HepG2 (cell line): ENCODE measurements around the gene HOXD9. TPM values are rescaled to one million over a fixed set of nuclear protein-coding genes. Genes with fewer than 3 reads are reported as not detected.

Experiments used
- ARHGAP35 ChIP-seq: sonication (generic); formaldehyde crosslinking; IDR thresholded peaks from 2 replicates; pipeline ENCODE4 v1.9.0; 2022; ENCODE audit warnings: mild to moderate bottlenecking, inconsistent platforms, moderate library complexity, missing genetic modification reagents, borderline replicate concordance
- CCAR2 ChIP-seq: fragments of 200-400 bp; formaldehyde crosslinking; optimal IDR thresholded peaks from 2 replicates; pipeline ENCODE3; 2018; ENCODE audit warnings: low read depth, mild to moderate bottlenecking, low read length, moderate library complexity
- ETV5 ChIP-seq: IDR thresholded peaks from 2 replicates; pipeline ENCODE4 v1.6.1; 2018; ENCODE audit warnings: missing biosample characterization, missing genetic modification reagents, inconsistent platforms, borderline replicate concordance
- FOXA3 ChIP-seq: IDR thresholded peaks from 2 replicates; pipeline ENCODE4 v1.6.1; 2016; ENCODE audit warnings: missing genetic modification reagents, missing compliant biosample characterization
- FOXP1 ChIP-seq, 2 experiments: fragments of 450-650 bp in 1 of 2; IDR thresholded peaks; 2 replicates each; pipeline ENCODE4 v1.6.1; 2017 to 2018; ENCODE audit warnings: antibody characterized with exemption in 1 of 2
- HDAC2 ChIP-seq: sonication (generic); formaldehyde crosslinking; IDR thresholded peaks from 2 replicates; pipeline ENCODE4 v1.4.0; 2020; ENCODE audit warnings: missing genetic modification reagents
- NFATC3 ChIP-seq: sonication (generic); formaldehyde crosslinking; IDR thresholded peaks from 2 replicates; pipeline ENCODE4 v1.5.1; 2020; ENCODE audit warnings: mild to moderate bottlenecking, missing genetic modification reagents
- NFIC ChIP-seq: IDR thresholded peaks from 2 replicates; pipeline ENCODE4 v1.6.1; 2012; ENCODE audit warnings: mild to moderate bottlenecking, low read length, inconsistent platforms
- RAD21 ChIP-seq: fragments of 450-650 bp; formaldehyde crosslinking; IDR thresholded peaks from 2 replicates; pipeline ENCODE4 v1.5.0; 2020; ENCODE audit warnings: mild to moderate bottlenecking
- SALL1 ChIP-seq: sonication (generic); formaldehyde crosslinking; IDR thresholded peaks from 2 replicates; pipeline ENCODE4 v1.8.0; 2022; ENCODE audit warnings: mild to moderate bottlenecking, missing genetic modification reagents
- SMARCC2 ChIP-seq: fragments of 450-650 bp; IDR thresholded peaks from 2 replicates; pipeline ENCODE4 v1.6.1; 2017; ENCODE audit warnings: antibody characterized with exemption, mild to moderate bottlenecking
- SNAPC4 ChIP-seq: sonication (generic); formaldehyde crosslinking; IDR thresholded peaks from 2 replicates; pipeline ENCODE4 v1.4.0; 2020; ENCODE audit warnings: mild to moderate bottlenecking, missing genetic modification reagents
- SRY ChIP-seq: sonication (generic); formaldehyde crosslinking; IDR thresholded peaks from 2 replicates; pipeline ENCODE4 v1.8.0; 2022; ENCODE audit warnings: mild to moderate bottlenecking, missing genetic modification reagents
- TBL1XR1 ChIP-seq: fragments of 150-350 bp; IDR thresholded peaks from 2 replicates; pipeline ENCODE4 v1.6.1; 2014; ENCODE audit warnings: borderline replicate concordance, low read length; ENCODE audit not compliant: partially characterized antibody
- TCF12 ChIP-seq, 2 experiments: fragments of 450-650 bp in 1 of 2; sonication (generic) in 1 of 2; formaldehyde crosslinking in 1 of 2; IDR thresholded peaks; 2 replicates each; pipeline versions ENCODE4 v1.6.1 to v1.8.0; 2017 to 2022; ENCODE audit warnings: antibody characterized with exemption in 1 of 2, mild to moderate bottlenecking in 1 of 2, missing genetic modification reagents in 1 of 2, moderate library complexity in 1 of 2
- ZFAT ChIP-seq: sonication (generic); formaldehyde crosslinking; conservative IDR thresholded peaks from 2 replicates; pipeline ENCODE4 v1.8.1; 2023; ENCODE audit warnings: missing genetic modification reagents, inconsistent platforms
- ZFP37 ChIP-seq: sonication (generic); formaldehyde crosslinking; IDR thresholded peaks from 2 replicates; pipeline ENCODE4 v1.4.0; 2020; ENCODE audit warnings: missing genetic modification reagents, borderline replicate concordance
- ZFP62 ChIP-seq: sonication (generic); formaldehyde crosslinking; IDR thresholded peaks from 2 replicates; pipeline ENCODE4 v1.4.0; 2020; ENCODE audit warnings: missing genetic modification reagents
- ZNF10 ChIP-seq: sonication (generic); formaldehyde crosslinking; IDR thresholded peaks from 2 replicates; pipeline ENCODE4 v1.4.0; 2020; ENCODE audit warnings: mild to moderate bottlenecking, low read depth, missing genetic modification reagents, borderline replicate concordance
- polyA plus RNA-seq, 8 experiments: library from polyadenylated mRNA; depleted of rRNA in 3 of 8; stranded (reverse) in 7 of 8; unstranded in 1 of 8; fragments of >200 nt; fragmentation: Illumina TruSeq in 4 of 8; extraction: Trizol in 4 of 8; gene quantifications; 2 replicates each; pipeline versions ENCODE4 v1.2.1 to v1.2.3, GENCODE V29; 2011 to 2016; ENCODE audit warnings: low read depth in 4 of 8, missing spikeins in 1 of 8, mixed read lengths in 1 of 8; ENCODE audit not compliant: insufficient read depth in 1 of 8
- total RNA-seq, 5 experiments: library from RNA; depleted of rRNA; stranded (reverse); fragments of >200 nt; fragmentation: Illumina TruSeq; extraction: Trizol; gene quantifications; 2 replicates each; pipeline ENCODE4 v1.2.3, GENCODE V29; 2016; ENCODE audit warnings: low read depth in 1 of 5
- TF ChIP-seq, protein P1 (sequence below): sonication (generic); formaldehyde crosslinking; IDR thresholded peaks from 2 replicates; pipeline ENCODE4 v1.4.0; 2020; ENCODE audit warnings: missing genetic modification reagents

Gene HOXD9
- total and polyA plus RNA-seq, 2 of the 13 experiments (the other 11 are each of a cell fraction or from before 2014, with no cell fraction given): not detected

- TF ChIP-seq SNAPC4 (CRISPR knock-in tag): no peak
- peak; percentile 83 for TF ChIP-seq HDAC2 (CRISPR knock-in tag)
- TF ChIP-seq RAD21 (CRISPR knock-in tag): no peak
- no peak for TF ChIP-seq NFATC3 (CRISPR knock-in tag)
- TF ChIP-seq FOXA3: peak; percentile 87
- TF ChIP-seq ZFP62 (CRISPR knock-in tag): no peak
- TF ChIP-seq SALL1 (CRISPR knock-in tag): peak; percentile 75; the same call in 1 of the 2 replicates
- no peak for TF ChIP-seq ZNF10 (CRISPR knock-in tag)
- TF ChIP-seq NFIC: peak; percentile 77; the same call in 1 of the 2 replicates
- TF ChIP-seq FOXP1 (IDR thresholded peaks at IDR 0.05): no peak
- peak; percentile 28; the same call in 1 of the 2 replicates for TF ChIP-seq FOXP1 (CRISPR knock-in tag; IDR thresholded peaks at IDR 0.05)
- no peak for TF ChIP-seq TBL1XR1
- TF ChIP-seq SRY (CRISPR knock-in tag): no peak
- no peak for TF ChIP-seq SMARCC2
- TF ChIP-seq, protein P1, sequence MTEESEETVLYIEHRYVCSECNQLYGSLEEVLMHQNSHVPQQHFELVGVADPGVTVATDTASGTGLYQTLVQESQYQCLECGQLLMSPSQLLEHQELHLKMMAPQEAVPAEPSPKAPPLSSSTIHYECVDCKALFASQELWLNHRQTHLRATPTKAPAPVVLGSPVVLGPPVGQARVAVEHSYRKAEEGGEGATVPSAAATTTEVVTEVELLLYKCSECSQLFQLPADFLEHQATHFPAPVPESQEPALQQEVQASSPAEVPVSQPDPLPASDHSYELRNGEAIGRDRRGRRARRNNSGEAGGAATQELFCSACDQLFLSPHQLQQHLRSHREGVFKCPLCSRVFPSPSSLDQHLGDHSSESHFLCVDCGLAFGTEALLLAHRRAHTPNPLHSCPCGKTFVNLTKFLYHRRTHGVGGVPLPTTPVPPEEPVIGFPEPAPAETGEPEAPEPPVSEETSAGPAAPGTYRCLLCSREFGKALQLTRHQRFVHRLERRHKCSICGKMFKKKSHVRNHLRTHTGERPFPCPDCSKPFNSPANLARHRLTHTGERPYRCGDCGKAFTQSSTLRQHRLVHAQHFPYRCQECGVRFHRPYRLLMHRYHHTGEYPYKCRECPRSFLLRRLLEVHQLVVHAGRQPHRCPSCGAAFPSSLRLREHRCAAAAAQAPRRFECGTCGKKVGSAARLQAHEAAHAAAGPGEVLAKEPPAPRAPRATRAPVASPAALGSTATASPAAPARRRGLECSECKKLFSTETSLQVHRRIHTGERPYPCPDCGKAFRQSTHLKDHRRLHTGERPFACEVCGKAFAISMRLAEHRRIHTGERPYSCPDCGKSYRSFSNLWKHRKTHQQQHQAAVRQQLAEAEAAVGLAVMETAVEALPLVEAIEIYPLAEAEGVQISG (CRISPR knock-in tag): peak; percentile 43; the same call in 1 of the 2 replicates
- TF ChIP-seq TCF12 (IDR thresholded peaks at IDR 0.05): no peak
- TF ChIP-seq TCF12 (CRISPR knock-in tag; IDR thresholded peaks at IDR 0.05): no peak
- no peak for TF ChIP-seq ZFP37
- peak; percentile 75; the same call in 1 of the 2 replicates for TF ChIP-seq ETV5 (CRISPR knock-in tag)
- no peak for TF ChIP-seq ARHGAP35
- no peak for TF ChIP-seq ZFAT
- no peak for TF ChIP-seq CCAR2
These were observed 50.5 kb downstream of the HOXD9 start (continued) for GRCh38 chr2:176172895-176173566.
